Measurements from ENCODE around the gene ACER3.
A peak's percentile ranks its signal among the peaks of the same experiment; 100 is the strongest.
"Not testable (repeated sequence)": the region's sequence is repeated elsewhere in the genome, so short reads cannot be mapped to it uniquely, and the experiment has no call there.

ACER3 gene

GRCh38 chr11:76856106-76856505 lies 4.6 kb upstream of the ACER3 start:
- DNase-seq (ENCODE audit: low read depth): no peak
- no peak overlapping the region for H3K4me3 ChIP-seq (ENCODE audit: control insufficient read depth, low read depth, low read length)
- TF ChIP-seq CTCF (IDR thresholded peaks at IDR 0.05; ENCODE audit: control insufficient read depth, insufficient read depth, low read depth, low read length, missing control alignments): no peak

- H3K4me3 ChIP-seq (ENCODE audit: control insufficient read depth, low read depth, low read length): no peak overlapping the region
- no peak for DNase-seq (ENCODE audit: low read depth)
- TF ChIP-seq CTCF (IDR thresholded peaks at IDR 0.05; ENCODE audit: control insufficient read depth, insufficient read depth, low read depth, low read length, missing control alignments): no peak
Measured at GRCh38 chr11:76856571-76856970, 4.1 kb upstream of the ACER3 start.

- DNase-seq (ENCODE audit: low read depth): no peak
- H3K4me3 ChIP-seq (ENCODE audit: control insufficient read depth, low read depth, low read length): no peak overlapping the region
- no peak for TF ChIP-seq CTCF (IDR thresholded peaks at IDR 0.05; ENCODE audit: control insufficient read depth, insufficient read depth, low read depth, low read length, missing control alignments)
Measured at GRCh38 chr11:76857781-76858410, 2.8 kb upstream of the ACER3 start.

GRCh38 chr11:76859708-76860227 lies 950 bp upstream of the ACER3 start:
- no peak overlapping the region for H3K4me3 ChIP-seq (ENCODE audit: control insufficient read depth, low read depth, low read length)
- no peak for TF ChIP-seq CTCF (IDR thresholded peaks at IDR 0.05; ENCODE audit: control insufficient read depth, insufficient read depth, low read depth, low read length, missing control alignments)
- no peak for DNase-seq (ENCODE audit: low read depth)

GRCh38 chr11:76861490-76861953 lies 804 bp downstream of the ACER3 start:
- no peak for TF ChIP-seq CTCF (IDR thresholded peaks at IDR 0.05; ENCODE audit: control insufficient read depth, insufficient read depth, low read depth, low read length, missing control alignments)
- peak overlapping the region; percentile 95 for H3K4me3 ChIP-seq (ENCODE audit: control insufficient read depth, low read depth, low read length)
- DNase-seq (ENCODE audit: low read depth): no peak

- H3K4me3 ChIP-seq (ENCODE audit: control insufficient read depth, low read depth, low read length); DNase-seq (ENCODE audit: low read depth): not testable (repeated sequence)
Measured at GRCh38 chr11:76862794-76863193, 2.1 kb downstream of the ACER3 start.

GRCh38 chr11:76863196-76863777 lies 2.6 kb downstream of the ACER3 start:
- no peak for TF ChIP-seq CTCF (IDR thresholded peaks at IDR 0.05; ENCODE audit: control insufficient read depth, insufficient read depth, low read depth, low read length, missing control alignments)
- DNase-seq (ENCODE audit: low read depth): no peak
- H3K4me3 ChIP-seq (ENCODE audit: control insufficient read depth, low read depth, low read length): no peak overlapping the region

Measured in AG09309 (cell line).